Fibroblast of the aortic adventitia (primary cell): ENCODE data around the gene NFYB. TPM values are rescaled to one million over a fixed set of nuclear protein-coding genes. Genes with fewer than 3 reads are reported as not detected.

Source experiments
- DNase-seq: peaks from one replicate; pipeline ENCODE4 v3.0.0-alpha.2; 2010; ENCODE audit warnings: low read depth
- H3K4me3 ChIP-seq: 2 replicates; pipeline ENCODE4 v1.5.1; 2011; ENCODE audit warnings: low read depth, mild to moderate bottlenecking, control low read depth, low read length, moderate library complexity
- total RNA-seq: library from RNA; depleted of rRNA; stranded (reverse); fragments of >200 nt; gene quantifications from 2 replicates; pipeline ENCODE4 v1.2.3, GENCODE V29; 2012; ENCODE audit warnings: low replicate concordance
- TF ChIP-seq, protein P1 (sequence below): IDR thresholded peaks from 2 replicates; pipeline ENCODE4 v1.5.1; 2011; ENCODE audit warnings: mild to moderate bottlenecking, low read length, control low read depth, inconsistent platforms; ENCODE audit not compliant: insufficient read depth

The NFYB gene
- total RNA-seq, 1 donor = 20.2 TPM

DNA sequence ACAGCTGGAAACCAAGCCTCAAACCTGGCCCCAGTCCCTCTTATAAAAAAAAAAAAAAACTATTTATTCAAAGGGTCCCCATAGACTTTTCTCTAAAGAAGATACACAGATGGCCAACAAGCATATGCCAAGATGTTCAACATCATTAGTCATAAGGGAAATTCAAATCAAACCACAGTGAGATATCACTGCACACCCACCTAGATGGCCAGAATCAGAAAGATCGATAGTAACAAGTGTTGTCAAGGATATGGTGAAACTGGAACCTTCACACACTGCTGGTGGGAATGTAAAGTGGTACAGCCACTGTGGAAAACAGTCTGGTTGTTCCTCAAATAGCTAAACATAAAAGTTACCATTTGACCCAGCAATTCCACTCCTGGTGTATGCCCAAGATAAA, 5.9 kb upstream of the NFYB start:
- DNase-seq = no peak
- TF ChIP-seq, protein P1, sequence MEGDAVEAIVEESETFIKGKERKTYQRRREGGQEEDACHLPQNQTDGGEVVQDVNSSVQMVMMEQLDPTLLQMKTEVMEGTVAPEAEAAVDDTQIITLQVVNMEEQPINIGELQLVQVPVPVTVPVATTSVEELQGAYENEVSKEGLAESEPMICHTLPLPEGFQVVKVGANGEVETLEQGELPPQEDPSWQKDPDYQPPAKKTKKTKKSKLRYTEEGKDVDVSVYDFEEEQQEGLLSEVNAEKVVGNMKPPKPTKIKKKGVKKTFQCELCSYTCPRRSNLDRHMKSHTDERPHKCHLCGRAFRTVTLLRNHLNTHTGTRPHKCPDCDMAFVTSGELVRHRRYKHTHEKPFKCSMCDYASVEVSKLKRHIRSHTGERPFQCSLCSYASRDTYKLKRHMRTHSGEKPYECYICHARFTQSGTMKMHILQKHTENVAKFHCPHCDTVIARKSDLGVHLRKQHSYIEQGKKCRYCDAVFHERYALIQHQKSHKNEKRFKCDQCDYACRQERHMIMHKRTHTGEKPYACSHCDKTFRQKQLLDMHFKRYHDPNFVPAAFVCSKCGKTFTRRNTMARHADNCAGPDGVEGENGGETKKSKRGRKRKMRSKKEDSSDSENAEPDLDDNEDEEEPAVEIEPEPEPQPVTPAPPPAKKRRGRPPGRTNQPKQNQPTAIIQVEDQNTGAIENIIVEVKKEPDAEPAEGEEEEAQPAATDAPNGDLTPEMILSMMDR = no peak
- no peak overlapping the region for H3K4me3 ChIP-seq

DNA sequence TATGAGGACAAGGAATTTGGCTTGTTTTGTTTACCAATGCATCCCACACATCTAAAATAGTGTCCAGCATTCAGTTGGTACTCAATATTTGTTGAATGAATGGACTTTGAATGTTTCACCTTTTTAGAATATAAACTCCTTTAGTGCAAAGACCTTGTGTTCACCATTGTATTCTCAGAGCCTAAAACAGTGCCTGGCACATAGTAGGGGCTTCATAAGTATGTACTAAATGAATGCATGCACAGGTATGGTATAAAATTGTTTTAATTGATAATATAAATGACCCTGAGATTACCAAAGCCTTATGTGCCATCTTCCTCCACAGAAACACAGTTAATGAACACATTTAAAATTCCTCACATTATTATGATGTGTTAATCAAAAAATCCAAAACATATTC, 5.0 kb upstream of the NFYB start:
- no peak for DNase-seq
- TF ChIP-seq, protein P1 = no peak
- H3K4me3 ChIP-seq = no peak overlapping the region

DNA sequence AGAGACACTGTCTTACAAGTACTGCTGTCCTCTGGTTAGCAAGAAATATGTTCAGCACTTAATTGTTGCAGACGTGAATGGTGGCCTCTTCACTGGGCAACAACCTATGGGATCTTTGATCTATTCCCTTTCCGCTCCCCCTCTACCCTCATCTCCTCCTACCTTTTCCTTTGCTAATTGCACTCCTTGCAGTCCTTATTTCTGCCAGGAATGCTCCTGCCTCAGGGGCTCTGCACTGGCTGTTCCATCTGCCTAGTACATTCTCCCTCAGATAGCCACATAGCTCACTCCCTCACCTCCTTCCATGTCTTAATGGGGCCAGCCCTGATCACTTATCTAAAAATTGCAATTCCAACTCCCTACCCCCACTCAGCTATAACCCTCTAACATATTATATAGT, 4.5 kb upstream of the NFYB start:
- no peak for DNase-seq
- TF ChIP-seq, protein P1 = no peak
- H3K4me3 ChIP-seq = no peak overlapping the region

DNA sequence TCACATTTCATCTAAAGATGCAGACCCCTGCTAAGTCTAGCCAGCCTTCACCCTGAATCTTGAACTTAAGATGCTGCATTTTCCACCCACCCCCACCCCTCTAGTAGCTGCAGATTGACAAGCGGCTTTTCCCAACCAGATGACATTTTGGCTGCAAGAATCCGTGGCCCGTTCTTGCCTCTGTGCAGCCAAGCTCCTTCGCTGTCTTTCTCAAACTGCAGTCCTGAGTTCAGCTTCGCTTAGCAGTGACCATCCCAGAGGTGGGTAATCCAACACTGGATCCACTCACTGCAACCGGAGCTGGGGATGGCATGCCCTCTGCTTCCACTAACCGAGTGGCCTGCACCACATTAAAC, 765 bp upstream of the NFYB start:
- peak overlapping the region; percentile 59 for H3K4me3 ChIP-seq
- TF ChIP-seq, protein P1 = no peak
- DNase-seq = peak; percentile 21

DNA sequence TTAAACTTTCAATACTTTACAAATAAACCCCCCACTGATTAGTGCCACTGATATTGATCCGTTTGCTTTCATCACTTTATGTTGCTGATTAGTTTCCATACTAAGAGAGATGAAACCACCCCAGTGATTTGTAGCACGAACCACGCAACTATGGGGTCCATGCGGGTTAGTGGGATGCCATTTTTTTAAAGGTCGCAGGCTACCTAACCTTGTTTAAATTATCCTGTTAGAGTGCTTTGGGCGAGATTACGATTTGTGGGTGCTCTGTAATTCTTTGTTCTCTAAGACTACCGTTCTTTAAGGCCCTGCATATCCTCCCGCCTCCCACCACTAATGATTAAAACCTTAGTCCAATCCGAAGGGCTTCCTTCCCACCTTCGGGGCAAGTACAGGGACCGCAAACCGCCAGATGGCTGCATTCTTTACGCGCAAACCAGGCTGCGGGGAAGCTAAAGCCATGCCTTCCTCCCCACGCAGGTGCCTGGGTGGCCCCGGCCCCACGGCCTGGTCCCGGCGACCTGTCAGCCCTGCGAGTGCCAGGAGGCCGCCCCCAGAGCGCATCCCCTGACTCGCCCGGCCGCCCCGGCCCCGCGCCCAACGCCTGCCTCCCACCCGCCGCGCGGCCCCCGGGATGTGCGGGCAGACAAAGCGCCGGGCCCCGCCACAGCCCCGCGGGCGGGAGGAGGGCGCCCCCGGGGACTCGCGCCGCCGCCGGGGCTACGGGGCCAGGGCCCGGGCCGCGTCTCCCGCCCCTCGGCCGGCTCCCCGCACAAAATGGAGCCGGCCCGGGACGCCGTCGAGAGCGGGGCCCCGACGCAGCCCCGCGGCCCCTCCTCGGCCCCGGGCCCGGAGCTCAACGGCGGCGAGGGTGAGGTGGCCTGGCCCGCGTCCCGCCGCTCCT, 759 bp downstream of the NFYB start:
- DNase-seq = peak; percentile 41
- TF ChIP-seq, protein P1 = no peak
- peak overlapping the region; percentile 90 for H3K4me3 ChIP-seq

DNA sequence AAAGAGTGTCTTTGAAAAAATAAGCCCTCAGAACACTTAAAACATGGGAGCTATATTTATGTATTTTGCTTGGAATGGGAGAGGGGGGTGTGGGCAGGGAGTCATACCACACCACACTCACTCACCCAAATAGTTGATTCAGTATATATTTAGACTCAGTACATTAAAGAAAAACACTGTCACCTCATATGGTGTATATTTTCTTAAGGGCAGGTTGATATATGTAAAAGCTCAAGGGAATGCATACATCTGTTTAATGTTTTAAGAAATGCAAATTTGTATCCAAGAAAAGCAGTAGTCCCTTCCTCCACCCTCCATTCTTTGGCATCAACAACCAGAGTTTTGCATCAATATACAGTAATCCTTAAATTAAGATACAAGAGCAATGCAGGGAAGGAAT, 1.4 kb downstream of the NFYB start:
- TF ChIP-seq, protein P1 = no peak
- H3K4me3 ChIP-seq = peak overlapping the region; percentile 90
- DNase-seq = peak; percentile 46

DNA sequence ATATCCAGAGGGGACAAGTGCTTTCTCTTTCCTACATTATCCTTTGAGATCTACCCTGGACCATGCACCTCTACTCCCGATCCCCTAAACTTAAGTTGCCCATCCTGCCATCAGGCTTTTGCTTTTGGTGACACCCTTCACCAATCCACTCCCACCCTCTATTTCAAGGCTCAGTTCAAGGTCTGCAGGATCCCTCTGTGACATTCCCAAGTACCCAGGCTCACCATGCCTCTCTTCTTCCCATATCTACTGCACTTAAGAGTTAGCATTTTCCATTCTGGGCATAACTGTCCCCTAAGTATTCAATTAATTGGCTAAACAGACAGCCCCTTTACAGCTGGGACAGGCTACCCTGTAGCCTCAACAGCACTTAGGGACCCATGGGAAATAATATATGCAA, 3.1 kb downstream of the NFYB start:
- H3K4me3 ChIP-seq = peak overlapping the region; percentile 17
- TF ChIP-seq, protein P1 = no peak
- DNase-seq = no peak
